GM18861 (cell line): ENCODE results near the gene MAP2K1.
"Not testable (repeated sequence)": the region's sequence is repeated elsewhere in the genome, so short reads cannot be mapped to it uniquely, and the experiment has no call there.

Experiments
- ATAC-seq: cut with Tn5 transposase; IDR thresholded peaks from one replicate; pipeline ENCODE4 v1.9.1; 2021; ENCODE audit not compliant: unreplicated experiment

The MAP2K1 gene

DNA sequence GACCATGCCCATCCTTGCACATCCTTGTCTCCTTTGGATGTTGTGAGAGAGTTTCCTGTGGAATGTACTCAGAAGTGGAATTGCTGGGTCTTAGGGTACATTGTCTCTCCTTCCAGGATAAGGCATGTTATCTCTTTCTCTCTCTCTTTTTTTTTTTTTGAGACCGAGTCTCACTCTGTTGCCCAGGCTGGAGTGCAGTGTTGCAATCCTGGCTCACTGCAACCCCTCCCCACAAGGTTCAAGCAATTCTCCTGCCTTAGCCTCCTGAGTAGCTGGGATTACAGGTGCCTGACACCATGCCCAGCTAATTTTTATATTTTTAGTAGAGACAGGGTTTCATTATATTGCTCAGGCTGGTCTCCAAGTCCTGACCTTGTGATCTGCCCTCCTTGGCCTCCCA lies 6.3 kb downstream of the MAP2K1 start:
- not testable (repeated sequence) for ATAC-seq

DNA sequence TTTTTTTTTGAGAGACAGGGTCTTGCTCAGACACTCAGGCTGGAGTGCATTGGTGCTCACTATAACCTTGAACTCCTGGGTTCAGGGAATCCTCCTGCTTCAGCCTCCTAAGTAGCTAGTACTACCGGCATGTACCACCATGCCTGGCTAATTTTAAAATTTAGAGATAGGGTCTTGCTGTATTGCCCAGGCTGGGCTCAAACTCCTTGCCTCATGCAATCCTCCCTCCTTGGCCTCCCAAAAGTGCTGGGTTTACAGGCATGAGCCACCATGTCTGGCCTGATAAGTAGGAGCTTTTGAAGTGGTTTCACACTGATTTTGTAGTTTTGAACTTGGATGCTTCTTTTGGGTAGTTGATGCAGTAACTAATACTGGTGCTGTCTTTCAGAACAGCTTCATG lies 7.8 kb downstream of the MAP2K1 start:
- no peak for ATAC-seq

DNA sequence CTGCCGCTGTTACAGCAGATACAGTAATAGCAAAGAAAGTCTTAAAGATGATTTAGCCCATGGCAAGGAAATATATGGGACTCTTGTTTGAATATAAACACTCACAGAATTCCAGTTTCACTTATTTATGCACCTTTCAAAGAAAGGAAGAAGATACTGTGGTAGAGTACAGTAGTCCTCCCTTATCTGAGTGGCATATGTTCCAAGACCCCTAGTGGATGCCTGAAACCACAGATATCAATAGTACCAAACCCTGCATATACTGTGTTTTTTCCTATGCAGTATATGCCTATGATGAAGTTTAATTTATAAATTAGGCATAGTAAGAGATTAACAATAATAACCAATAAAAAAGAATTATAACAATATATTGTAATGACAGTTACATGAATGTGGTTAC lies 8.2 kb downstream of the MAP2K1 start:
- no peak for ATAC-seq

DNA sequence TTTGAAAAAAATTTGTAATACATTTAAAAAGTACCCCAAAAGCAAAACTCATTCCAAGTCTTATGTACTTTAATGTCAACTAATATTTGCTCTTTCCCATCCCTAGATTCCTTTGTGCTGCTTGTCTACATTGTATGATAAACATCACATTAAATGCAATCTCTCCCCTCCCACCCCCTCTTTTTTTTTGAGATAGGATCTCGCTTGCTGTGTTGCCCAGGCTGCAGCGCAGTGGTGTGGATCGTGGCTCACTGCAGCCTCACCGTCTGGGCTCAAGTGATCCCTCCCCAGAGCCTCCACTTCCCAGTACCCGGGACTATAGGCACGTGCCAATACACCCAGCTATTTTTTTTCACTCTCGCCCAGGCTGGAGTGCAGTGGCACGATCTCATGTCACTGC lies 12.6 kb downstream of the MAP2K1 start:
- ATAC-seq: no peak

DNA sequence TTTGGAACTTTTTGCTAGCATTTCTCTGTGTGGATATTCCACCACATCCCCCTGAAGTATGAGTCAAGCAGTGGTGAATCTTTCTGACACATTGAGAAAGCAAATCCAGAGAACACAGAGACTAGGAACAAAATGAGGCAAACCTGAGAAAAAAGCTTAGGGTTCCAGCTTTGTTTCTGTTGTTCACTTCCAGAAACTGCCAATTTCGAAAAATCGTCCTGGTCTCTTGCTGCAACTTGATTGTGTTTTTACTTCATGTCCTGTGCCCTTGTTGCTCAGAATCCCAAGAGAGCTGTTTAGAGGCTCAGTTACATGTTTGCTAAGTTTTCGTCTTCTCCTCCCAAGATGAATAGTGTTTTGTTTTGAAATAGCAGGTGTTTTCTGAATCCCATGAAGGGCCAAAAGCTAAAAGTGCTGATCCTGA lies 13.7 kb downstream of the MAP2K1 start:
- no peak for ATAC-seq

DNA sequence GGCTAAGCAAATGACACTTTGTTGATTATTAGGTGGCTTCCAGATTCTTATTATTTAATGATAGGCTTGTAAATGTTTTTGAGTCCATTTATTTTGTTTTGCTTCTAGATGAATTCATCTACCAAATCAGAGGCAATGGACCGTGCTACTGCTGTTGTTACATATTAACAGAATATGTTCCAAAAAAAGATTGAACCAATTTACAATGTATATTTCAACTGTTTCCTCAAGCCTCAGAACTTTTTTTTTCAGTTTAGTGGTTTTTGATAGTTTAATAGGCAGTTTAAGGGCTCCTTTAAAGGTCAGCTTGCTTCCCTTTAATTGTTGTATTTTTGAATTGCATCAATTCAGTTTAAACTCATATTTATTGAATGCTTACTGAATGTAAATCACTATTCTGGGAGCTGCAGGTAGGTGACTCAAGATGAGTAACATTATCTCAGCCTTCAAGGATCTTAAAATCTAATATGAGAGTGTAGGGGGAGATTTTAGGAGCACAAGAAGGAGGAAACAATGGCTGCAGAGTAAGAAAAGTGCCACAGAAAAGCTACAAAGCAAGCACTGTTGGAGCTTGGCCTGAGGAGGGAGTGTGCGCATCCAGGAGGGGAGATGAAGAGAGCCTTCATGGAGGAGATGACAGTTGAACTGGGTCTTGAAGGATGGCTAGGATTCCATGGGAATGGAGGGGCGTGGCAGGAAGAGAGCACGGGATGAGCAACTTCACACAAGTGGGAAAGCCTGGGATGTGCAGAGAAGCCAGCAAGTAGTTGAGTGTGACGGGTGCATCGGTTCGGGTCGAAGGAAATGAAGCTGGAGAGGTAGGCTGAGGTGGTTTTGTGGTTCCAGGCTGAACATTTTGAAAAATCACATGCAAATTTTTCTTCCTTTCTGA lies 14.7 kb downstream of the MAP2K1 start:
- no peak for ATAC-seq

DNA sequence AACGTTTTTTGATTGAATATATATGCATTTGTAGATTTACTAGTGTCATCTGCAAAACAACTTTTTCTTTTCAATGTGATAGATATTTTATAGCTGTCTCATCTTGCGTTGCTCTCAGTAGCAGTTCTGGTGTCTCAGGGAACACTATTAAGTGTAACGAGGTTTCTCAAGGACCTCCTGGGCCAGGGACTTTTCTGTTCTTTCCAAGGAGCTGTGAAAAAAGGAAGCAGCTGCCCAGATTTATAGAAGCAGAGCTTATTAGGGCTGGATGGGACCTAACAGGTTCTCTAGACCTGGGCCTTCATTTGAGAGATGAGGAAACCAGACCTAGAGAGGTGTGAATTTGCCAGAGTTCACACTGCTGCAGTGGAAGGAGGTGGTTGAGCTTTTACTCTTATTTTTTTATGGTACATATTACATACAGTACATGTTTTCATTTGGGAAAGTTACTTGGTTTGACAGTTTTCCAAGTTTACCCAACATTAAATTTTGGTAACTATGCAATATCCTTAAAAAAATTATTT lies 16.1 kb downstream of the MAP2K1 start:
- no peak for ATAC-seq

DNA sequence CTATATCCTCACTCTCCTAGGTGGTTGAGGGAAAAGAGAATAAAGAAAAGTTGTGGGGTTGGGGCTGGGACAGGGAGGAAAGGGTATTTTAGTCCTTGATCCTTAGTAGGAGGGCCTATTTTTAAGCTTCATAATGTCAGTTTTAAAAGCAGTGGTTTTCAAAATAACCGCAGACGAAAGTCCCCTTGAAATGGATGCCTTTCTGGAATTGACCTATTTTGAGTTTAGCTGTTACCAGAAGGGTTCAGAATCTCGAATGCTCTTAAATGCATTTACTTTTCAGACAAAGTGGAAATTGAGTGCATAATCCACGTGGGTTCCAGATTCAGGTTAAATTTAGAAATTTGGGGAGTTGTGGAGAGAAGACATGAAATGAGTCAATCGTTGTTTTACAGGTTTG lies 16.6 kb downstream of the MAP2K1 start:
- no peak for ATAC-seq

DNA sequence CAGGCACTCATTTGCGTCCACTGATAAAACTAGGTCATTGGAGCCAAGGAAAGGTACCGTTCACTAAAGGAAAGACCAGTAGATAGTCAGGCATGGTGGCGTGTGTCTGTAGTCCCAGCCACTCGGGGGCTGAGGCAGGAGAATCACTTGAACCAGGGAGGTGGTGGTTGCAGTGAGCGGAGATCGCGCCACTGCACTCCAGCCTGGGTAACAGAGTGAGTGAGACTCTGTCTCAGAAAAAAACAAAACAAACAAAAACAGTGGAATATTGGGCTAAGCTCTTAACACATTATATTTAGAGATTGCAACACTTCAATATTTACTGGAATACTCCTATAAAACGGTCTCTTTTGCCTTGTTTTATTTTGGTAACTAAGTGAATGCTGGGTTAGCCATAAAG lies 17.4 kb downstream of the MAP2K1 start:
- no peak for ATAC-seq

DNA sequence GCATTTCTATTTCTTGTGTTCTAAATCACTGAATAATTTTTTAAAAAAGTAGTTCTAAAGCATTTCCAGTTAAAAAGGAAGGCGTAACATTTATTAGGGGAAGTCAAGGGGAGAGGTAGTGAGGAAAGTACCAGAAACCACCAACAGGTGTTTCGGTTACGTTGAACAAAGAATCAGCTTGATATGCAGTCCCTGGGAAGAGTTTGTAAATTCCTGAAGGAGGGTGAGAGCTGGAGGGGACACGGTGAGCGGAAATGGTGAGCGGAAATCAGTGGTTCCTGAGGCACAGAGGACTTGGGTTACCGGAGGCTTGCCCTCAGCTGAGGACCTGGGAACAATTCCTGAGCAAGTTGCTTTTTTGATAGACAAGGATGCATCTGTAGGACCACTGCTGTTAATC lies 17.8 kb downstream of the MAP2K1 start:
- ATAC-seq: no peak

DNA sequence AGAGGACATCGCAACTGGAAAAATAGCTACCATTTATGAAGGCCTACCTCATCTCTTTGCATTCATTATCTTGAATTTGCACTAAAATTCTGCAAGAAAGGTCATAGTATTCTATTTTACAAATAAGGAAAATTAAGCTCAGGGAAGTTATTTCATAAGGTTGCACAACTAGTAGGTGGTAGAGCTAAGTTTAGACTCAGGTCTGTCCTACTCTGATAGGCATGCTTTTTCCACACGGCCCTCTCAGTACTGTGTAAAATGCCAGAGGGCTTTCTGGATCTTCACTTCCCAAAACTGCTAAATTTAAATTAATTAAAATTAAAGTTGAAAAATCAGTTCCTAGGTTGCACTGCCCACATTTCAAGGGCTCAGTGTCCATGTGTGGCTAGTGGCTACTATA lies 18.3 kb downstream of the MAP2K1 start:
- ATAC-seq: no peak

DNA sequence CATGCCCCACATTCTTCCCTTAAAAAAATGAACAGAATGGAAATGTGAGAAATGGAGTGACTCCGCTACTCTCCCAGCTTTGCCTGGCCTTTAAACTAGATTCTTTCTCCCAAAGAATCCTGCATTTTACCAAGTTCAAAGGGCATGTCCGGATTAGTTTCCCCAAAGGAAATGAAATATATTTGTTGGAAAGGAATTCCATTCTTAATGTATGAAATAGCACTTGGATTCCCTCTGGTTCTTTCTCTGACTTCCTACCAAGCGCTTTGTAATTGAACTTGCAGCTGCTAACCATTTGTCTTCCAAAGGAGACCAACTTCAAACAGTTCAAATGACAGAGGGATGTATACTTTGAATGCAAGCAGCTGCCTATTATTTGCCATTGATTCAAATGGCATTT lies 18.9 kb downstream of the MAP2K1 start:
- no peak for ATAC-seq

DNA sequence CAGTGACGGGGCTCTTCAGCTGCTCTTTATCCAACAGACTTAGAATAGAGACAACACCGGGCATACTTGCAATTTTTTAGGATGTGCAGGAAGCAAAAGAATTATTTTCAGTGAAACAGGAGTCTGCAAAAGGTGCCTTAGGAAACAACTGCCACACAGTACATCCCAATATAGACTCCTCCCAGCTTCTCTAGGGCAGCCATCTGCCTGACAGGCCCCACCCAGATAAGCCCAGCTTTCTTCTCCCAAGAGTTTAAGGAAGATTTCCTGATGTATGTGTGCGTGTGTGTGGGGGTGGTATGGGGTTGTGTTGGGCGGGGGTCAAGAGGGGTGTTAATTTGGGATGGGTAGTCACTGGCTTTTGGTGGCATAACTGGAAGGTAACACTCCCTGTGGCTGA lies 21.5 kb downstream of the MAP2K1 start:
- ATAC-seq: no peak

DNA sequence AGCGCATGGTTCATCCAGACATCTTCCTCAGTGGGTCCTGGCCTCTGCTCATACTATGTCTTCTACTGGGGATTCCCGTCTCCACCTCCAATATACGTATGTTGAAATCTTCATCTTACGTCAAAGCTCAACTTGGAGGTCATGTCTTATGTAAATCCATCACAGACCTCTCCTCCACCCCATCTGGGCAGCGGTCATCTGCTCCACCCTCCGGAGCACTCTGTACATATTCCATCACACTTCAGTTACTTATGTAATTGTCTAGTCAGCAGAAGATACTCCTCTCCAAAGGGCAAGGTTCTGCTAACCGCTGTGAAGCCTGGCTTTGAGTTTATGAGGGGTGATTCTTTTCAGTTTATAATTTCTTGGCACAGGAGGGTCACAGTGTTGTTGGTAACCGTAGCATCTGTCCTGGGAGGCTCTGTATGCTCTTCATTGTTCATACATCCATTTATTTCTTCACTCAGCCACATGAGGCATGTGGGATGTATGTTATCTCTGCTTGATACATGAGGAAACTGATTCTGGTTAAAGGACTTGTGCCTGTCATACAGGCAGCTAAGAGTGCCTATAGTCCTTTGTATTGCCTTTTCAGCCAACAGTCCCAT lies 22.1 kb downstream of the MAP2K1 start:
- ATAC-seq: no peak

DNA sequence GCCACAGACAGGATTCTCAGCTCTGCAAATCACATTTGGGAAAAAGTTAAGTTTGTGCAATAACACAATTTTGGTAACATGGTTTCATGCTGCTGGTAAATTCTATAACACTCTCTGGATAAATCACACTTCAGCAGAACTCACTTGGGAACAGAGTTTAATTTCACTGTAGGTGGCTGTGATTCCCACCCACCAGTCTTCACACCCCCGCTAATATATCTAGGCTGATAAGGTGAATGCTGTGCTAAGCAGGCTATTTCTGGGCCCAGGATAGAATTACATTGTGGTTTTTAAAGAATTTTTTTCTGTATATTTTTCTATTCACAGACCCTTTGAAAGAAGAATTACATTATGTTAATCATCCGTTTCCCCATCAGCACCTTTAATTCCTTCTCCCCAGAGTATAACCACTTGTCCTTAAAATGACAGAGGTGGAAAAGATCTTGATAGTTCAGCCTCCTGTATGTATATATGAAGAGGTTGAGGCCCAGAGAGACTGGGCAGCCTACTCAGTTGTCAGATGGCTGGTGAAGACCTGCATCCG lies 22.9 kb downstream of the MAP2K1 start:
- no peak for ATAC-seq

DNA sequence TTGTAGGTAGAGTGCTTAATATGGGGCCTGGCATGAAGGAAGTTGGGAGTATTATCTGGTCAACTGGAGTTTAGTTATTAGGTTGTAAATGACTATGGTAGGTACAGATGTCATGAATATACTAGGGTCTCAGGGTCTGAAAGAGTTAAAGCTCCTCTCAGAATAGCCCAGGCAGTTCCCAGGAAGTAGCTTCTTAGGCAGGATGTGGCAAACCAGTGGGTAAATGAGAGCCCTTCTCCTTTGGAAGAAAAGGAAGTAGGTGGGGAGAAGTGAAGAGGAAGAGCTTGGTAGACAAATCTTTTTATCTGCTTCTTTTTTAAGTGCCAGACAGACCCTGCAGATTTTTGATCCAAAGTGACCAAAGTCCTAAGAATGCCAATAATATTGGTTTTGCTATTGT lies 24.5 kb downstream of the MAP2K1 start:
- ATAC-seq: no peak

DNA sequence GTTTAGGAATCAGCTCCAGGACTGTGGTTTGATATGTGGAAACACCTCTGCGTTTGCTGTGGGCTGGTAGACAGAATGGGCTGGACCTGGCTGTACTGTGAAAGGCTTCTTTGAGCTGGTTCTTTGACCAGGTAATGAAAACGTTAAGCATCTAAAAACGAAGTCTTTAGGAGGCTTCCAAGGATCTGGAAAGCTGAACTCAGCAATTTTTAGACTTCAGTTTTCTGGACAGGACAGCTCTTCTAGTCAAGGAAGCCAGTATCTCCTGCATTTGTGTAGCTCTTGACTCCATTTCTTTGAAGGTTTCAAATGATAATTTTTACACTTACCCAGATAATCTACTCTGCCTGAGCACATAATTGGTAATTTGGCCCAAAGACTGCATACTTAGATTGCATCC lies 25.5 kb downstream of the MAP2K1 start:
- no peak for ATAC-seq

DNA sequence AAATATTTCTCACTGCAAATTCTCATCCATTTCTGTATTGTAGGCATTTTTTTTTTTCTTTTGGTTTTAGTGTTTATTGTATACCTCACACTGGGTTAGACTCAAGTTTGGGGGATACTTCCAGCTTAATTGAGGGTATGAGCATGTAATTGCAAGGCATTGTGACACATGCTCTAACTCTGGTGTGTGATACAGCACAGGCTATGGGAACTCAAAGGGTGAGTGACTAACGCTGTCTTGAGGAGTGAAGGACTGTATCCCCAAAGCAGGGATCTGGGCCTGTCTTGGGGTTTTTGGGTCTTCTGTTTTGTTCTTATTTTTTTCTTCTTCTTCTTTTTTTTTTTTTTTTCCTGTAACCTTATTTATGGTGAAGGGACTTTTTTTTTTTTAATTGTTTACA lies 26.9 kb downstream of the MAP2K1 start:
- ATAC-seq: no peak

DNA sequence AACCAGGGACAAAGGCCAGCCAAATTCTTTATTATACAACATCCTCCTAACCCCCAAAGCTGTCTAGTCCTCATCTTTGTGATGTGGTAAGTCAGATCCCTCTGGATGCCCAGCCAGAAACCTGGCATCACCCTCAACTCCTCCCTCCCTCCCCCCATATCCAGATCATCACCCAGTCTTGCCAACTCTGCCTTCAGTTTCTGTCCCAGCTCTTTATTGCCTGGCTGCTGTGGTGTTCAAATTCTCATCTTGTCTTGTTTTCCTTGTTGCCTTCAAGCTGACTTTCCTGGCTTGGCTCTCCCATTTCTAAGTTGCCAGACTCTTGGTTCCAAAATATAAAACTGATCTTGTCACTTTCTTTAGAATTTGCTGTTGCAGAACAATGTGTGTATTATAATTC lies 28.6 kb downstream of the MAP2K1 start:
- no peak for ATAC-seq

DNA sequence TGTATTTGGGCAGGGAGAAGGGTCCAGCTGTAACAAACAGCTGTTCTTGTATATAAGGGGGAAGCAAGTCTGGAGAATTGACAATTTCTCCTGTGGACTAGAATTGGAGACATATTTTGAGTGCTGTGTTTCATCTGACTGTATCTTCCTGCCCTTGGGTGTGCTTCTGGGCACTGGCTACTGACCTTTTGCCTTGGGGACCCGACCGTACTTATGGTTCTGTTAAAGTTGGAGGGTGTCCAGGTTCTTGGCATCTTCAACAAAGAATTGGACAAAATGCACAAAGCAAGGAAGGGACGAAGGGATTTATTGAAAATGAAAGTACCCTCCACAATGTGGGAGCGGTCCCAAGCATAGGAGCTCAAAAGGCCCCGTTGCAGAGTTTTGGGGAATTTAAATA lies 31.0 kb downstream of the MAP2K1 start:
- no peak for ATAC-seq

DNA sequence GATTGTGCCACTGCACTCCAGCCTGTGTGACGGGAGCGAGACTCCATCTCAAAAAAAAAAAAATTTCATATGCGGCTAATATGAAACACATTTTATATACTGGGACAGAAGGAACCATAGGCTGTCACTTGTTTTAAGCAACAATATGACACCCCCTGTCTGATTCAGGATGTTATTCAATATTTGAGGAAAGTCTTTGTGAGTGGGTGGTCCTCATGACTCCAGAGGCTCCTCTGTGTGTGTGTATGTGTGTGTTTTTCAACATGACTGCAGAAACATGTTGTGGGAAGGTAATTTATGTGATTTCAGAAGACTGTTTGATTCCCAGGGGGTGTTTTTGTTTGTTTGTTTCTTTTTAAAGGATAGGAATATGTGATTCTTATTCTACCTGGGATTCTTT lies 32.8 kb downstream of the MAP2K1 start:
- ATAC-seq: no peak

DNA sequence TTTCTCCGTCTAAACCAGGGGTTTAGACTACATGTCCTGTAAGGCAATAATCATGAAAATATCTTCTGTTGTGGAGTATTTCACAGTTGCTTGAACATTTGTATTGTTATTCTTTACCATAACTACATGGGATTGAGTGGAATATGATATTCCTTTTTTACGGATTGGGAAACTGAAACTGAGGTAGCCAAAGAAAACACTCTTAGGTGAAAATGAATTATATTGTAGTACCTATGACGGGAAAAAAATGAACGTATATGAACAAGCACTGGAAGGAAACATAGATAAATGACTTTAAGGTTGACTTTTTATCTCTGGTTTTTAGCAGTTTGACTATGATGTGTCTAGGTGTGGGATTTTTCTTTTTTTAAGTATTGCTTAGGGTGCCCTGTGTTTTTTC lies 35.6 kb downstream of the MAP2K1 start:
- no peak for ATAC-seq
